Ectodermal cell (in vitro differentiated cells): Measurements from ENCODE around the gene ZPR1.
A peak's percentile ranks its signal among the peaks of the same experiment; 100 is the strongest.

Experiments used
- H3K27ac ChIP-seq: 2 replicates; pipeline ENCODE4 v1.7.0; 2013; ENCODE audit warnings: mild to moderate bottlenecking, low read depth, low read length; ENCODE audit not compliant: insufficient read depth, poor library complexity, severe bottlenecking
- H3K27me3 ChIP-seq: 2 replicates; pipeline ENCODE4 v1.7.0; 2013; ENCODE audit warnings: mild to moderate bottlenecking, low read length; ENCODE audit not compliant: insufficient read depth, control insufficient read depth, poor library complexity, severe bottlenecking
- H3K36me3 ChIP-seq: one replicate; pipeline ENCODE4 v1.7.0; 2013; ENCODE audit warnings: low read length; ENCODE audit not compliant: control insufficient read depth, insufficient read depth
- H3K4me1 ChIP-seq: one replicate; pipeline ENCODE4 v1.7.0; 2013; ENCODE audit warnings: low read length; ENCODE audit not compliant: control insufficient read depth, insufficient read depth
- H3K4me3 ChIP-seq: 2 replicates; pipeline ENCODE4 v1.7.0; 2013; ENCODE audit warnings: low read depth, low read length, control low read depth; ENCODE audit not compliant: insufficient read depth
- H3K9me3 ChIP-seq: 2 replicates; pipeline ENCODE4 v1.7.0; 2013; ENCODE audit warnings: mild to moderate bottlenecking, low read length, moderate library complexity; ENCODE audit not compliant: control insufficient read depth
- WGBS, 2 experiments: methylation state at CpG; one replicate each; pipeline ENCODE4 v1.1.7; 2013; ENCODE audit warnings: missing lambda C conversion rate in 2 of 2; 5-methylcytosine and 5-hydroxymethylcytosine counted together

The ZPR1 gene

DNA sequence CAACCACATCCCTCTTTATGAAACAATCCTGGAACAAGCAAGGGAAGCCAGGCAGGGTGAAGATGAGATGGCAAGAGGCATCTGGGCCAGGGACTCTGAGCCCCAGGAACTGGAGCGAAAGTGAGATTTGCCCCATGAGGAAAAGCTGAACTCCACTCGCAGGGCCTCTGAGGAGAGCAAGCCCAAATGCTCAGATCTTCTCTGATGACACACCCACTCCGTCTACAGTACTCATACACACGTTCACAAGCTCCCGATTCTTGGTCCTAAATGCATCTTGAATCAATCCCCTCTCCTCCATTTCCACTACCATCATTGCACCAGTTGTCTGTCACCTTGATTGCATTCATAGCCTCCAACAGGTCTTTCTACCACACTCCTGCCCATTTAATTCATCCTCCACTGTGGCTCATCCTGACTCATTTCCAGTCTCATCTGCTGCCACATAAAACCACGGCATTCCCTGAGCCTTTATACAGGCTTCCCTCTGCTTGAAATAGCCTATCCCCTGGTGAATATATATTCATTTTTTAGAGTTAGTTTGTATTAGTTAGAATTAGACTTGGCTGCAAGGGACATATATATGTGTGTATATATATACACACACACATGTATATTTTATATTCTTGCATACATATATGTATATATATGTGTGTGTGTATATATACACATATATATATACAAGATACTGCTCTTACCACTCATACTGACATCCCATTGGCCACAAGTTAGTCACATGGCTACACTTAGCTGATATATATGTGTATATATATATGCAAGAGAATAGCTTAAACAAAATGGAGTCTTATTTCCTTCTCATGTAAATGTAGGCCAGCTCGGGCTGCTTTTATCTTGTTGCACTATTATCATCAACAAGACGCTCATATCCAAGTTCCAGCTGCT, 5.3 kb upstream of the ZPR1 start:
- Histone ChIP-seq H3K9me3 (no peaks in the 10 kb centered on the region), H3K4me3 (no peak overlapping the region), H3K27me3 (peaks cover 18% of the 10 kb centered on the region), H3K4me1 (peaks cover 9% of the 10 kb centered on the region), H3K27ac (no peak overlapping the region), H3K36me3 (no peaks in the 10 kb centered on the region)
- 73 to 74% methylated on average over 8 of the region's 8 CpGs for WGBS, 2 experiments

DNA sequence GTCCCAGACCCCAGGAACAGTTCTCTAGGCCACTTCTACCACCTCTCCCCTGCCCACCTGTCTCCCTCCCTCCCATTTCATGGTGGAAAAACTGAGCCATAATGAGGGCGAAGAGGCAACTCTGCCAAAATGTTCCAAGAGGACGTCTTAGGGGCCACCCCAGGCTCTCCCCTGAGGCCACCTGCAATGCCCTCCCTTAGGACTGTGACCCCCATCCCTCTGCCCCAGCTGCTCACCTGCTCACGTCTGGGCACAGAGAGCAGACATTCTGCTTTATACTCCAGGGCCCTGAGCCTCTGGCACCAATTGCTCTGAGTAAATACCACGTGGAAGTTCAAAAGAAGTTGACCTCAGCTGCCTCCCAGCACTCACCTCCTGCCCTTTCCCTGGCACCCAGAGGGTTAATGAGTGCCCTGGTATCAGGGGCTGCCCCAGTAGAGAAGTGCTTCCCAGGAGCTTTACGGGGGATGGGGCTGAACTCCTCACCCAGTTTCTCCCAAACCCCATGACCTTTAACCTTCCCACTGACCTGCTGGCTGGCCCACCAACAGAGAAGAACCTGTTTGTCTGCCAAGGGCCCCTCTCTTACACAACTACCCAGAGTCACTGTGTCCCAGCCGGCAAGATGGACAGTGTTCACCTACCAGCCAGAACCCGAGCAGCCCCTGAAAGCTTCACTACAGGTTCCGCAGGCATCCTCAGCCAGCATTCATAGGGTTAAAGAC, 4.5 kb upstream of the ZPR1 start:
- Histone ChIP-seq H3K4me3 (no peak overlapping the region), H3K4me1 (peaks cover 9% of the 10 kb centered on the region), H3K36me3 (no peaks in the 10 kb centered on the region), H3K27ac (no peak overlapping the region), H3K9me3 (no peaks in the 10 kb centered on the region), H3K27me3 (peaks cover 18% of the 10 kb centered on the region)
- WGBS, 2 experiments: 76 to 79% methylated on average over 8 of the region's 8 CpGs

DNA sequence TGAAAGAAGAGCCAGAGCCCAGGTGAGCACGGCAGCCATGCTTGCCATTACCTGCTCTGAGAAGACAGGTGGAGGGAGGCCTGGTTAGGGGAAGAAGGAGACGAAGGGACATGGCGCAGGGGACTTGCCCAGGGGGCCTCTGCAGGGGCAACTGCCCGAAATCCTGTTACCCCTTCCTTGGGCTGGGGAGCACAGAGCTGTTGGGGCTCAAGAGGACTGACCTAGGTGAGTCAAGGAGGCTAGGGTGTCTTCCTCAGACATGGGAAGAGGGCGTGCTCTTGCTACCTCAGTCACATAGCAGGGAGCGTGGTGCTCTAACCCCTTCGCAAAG, 4.0 kb upstream of the ZPR1 start, which contains the start of gene APOA5:
TSS of gene APOA5 (minus strand) at position 67 of the 331 bp plus-strand sequence. CDS start at position 48, 19 bp downstream.
- peaks cover 11% of the 10 kb centered on the region for H3K4me1 ChIP-seq
- H3K4me3 ChIP-seq: no peak within 1 kb of the TSS
- no peak within 1 kb of the TSS for H3K27ac ChIP-seq
- no peaks in the 10 kb centered on the region for H3K9me3 ChIP-seq
- 91 to 95% methylated on average over 7 of the region's 7 CpGs for WGBS, 2 experiments
- H3K36me3 ChIP-seq: no peaks in the 10 kb centered on the region
- peaks cover 18% of the 10 kb centered on the region for H3K27me3 ChIP-seq

DNA sequence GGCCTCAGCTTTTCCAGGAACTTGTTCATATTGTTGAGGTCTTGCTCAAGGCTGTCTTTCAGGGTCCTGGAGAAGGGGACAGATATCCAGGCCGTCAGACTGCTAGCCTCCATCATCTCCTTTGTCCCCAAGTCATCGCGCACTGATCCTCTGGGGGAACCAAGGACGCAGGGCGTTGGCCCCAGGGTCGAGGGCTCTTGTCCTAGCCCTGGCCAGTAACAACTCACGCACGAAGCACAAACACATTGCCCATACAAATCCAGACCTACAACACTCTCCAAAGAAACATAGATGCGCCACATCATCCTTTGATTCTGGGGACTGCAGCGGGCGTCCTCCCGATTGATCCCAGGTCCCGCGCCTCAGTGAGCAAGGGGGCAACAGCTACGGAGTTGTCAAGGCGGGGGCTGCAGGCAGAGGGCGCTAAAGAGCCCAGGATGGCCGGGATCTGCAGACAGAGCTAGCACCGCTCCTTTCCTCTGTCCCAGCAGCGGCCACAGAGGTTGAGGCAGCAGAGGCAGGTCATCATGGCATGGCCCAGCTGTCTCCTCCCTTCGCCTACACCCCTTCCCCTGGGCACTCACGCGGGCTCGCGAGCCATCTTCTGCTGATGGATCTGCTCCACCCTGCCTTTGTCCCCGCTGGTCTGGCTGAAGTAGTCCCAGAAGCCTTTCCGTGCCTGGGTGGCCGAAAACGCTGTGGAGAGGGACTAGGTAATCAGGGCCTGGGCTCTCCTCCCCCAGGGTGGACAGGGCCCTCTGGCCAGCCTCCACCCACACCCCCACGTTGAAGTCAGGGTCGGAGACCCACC, 3.4 kb upstream of the ZPR1 start:
- Histone ChIP-seq H3K9me3 (no peaks in the 10 kb centered on the region), H3K27ac (no peak overlapping the region), H3K27me3 (peaks cover 18% of the 10 kb centered on the region), H3K36me3 (no peaks in the 10 kb centered on the region), H3K4me1 (peaks cover 13% of the 10 kb centered on the region), H3K4me3 (no peak overlapping the region)
- whole genome bisulfite sequencing, 2 experiments: 37 to 40% methylated on average over 31 of the region's 31 CpGs

DNA sequence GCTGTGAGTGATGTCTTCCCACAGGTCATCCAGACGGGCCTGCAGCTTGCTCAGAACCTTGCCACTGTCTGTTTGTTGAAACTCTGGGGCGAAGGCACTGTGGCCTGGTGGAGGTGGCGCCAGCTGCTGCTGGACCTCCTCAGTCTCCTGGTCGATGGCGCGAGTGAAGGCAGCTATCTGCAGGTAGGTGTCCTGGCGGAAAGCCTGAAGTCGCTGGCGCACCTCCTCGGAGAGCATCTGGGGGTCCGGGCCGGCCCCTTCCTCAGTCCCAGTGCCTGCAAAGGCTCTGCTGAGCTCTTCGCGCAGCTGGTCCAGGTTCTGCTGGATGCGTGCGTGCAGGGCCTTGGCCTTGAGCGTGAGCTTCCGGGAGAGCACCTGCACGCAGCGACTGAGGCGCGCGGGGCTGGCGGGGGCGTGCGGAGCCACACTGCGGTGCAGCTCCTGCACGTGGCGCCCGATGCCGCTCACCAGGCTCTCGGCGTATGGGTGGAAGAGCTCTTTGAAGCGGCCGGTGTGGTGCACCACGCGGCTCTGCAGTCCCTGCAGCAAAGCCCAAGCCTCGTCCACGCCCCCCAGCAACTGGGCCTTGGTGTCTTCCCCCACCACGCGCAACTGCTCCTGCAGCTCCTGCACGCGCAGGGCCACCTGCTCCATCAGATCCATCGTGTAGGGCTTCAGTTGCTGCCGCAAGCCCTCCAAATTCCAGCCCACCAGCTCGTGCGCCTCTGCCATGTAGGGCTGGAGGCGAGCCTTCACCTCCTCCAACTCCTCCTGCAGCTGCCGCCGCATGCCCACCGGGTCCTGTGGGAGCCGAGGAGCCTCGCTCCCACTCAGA, 2.6 kb upstream of the ZPR1 start:
- no peak overlapping the region for H3K4me3 ChIP-seq
- 94% methylated on average over 53 of the region's 53 CpGs for WGBS, 2 experiments
- no peaks in the 10 kb centered on the region for H3K9me3 ChIP-seq
- H3K4me1 ChIP-seq: peaks cover 13% of the 10 kb centered on the region
- peaks cover 18% of the 10 kb centered on the region for H3K27me3 ChIP-seq
- peaks cover 4% of the 10 kb centered on the region for H3K36me3 ChIP-seq
- no peak overlapping the region for H3K27ac ChIP-seq

DNA sequence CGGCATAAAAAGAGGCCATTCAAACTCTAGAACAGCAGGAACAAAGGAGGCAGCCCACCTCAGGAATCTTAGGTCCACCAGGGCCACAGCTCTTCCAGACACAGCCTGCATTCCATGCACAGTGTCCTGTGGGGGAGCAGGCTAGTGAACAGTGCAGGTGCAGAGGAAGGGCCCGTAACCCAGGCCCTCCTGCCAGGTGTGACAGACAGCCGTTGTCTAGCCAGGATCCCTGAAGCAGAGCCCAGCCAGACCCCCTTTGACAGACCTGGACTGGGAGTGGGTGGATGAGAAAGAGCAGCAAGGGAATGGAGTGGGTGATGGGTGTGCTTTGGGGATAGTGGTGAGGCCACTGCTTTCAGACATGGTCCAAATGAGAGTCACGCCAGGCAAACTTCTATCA, 1.2 kb upstream of the ZPR1 start:
- Histone ChIP-seq H3K27me3 (peaks cover 18% of the 10 kb centered on the region), H3K27ac (no peak overlapping the region), H3K36me3 (peaks cover 18% of the 10 kb centered on the region), H3K4me1 (peaks cover 13% of the 10 kb centered on the region), H3K9me3 (no peaks in the 10 kb centered on the region), H3K4me3 (no peak overlapping the region)
- 89 to 91% methylated on average over 4 of the region's 4 CpGs for WGBS, 2 experiments

DNA sequence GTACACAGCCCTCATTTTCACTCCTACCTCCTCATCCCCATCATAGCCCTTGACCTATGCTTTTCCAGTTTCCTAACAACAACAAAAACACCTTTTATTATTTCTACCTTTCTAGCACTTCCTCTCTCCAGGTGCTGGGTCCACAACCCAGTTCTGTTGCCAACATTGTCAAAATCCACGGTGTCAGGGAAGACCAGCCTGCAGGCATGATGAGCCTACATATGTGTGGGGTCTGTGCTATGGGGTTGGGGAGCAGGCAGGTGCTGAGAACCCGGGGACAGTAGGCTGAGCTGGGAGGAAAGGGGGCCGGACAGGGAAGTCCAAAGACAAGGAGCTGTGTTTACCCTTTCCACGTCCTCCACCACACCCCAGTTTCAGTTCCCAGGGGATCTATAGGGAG, 711 bp upstream of the ZPR1 start:
- Histone ChIP-seq H3K27ac (no peak overlapping the region), H3K9me3 (no peaks in the 10 kb centered on the region), H3K4me3 (peak overlapping the region; percentile 66), H3K36me3 (peaks cover 23% of the 10 kb centered on the region), H3K27me3 (peaks cover 18% of the 10 kb centered on the region), H3K4me1 (peaks cover 13% of the 10 kb centered on the region)
- 71 to 91% methylated on average over 4 of the region's 4 CpGs for WGBS, 2 experiments

DNA sequence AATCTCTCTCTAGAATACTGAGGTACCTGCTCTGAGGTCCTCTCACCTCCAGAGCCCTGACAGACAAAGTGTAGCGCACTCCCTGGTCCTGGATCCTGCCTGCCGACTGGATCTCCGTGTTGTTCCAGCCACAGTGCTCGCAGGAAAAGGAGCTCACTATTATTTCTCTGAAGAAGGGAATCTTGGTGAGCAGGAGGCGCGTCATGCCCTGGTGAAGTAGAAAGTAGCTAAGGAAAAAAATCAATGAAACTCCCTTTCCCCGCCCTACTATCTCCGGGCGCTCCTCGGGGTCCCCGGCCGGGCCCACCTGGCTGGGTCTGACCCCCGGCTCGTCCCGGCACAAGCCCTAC, 412 bp downstream of the ZPR1 start:
- H3K9me3 ChIP-seq: no peaks in the 10 kb centered on the region
- H3K4me1 ChIP-seq: peaks cover 13% of the 10 kb centered on the region
- peaks cover 33% of the 10 kb centered on the region for H3K36me3 ChIP-seq
- H3K27ac ChIP-seq: no peak overlapping the region
- peak overlapping the region; percentile 66 for H3K4me3 ChIP-seq
- 1% methylated on average over 15 of the region's 15 CpGs for WGBS, 2 experiments
- H3K27me3 ChIP-seq: peaks cover 18% of the 10 kb centered on the region

DNA sequence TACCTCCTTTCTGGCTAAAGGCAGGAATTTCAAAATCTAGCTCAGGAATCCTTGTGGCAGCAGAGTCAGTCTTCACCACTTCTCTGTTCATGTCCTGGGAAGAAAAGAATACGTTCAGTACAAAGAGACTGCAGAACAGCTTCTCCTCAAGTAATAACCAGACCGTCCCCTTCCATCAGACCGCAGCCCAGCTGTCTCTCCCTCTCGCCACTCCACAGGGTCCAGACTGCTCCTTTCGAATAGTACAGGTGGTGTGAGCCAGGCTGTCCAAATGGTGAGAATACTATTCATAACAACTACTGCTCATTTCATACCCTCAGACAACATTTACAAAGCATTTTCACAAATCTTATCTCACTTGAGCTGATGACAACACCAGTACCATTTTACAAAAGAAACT, 857 bp downstream of the ZPR1 start:
- H3K27me3 ChIP-seq: peaks cover 18% of the 10 kb centered on the region
- H3K4me1 ChIP-seq: peaks cover 10% of the 10 kb centered on the region
- 84 to 87% methylated on average over 5 of the region's 5 CpGs for WGBS, 2 experiments
- no peak overlapping the region for H3K27ac ChIP-seq
- peaks cover 36% of the 10 kb centered on the region for H3K36me3 ChIP-seq
- H3K4me3 ChIP-seq: peak overlapping the region; percentile 66
- H3K9me3 ChIP-seq: no peaks in the 10 kb centered on the region
